Ishikawa (cell line): Measurements from ENCODE around the gene RABGAP1L.

ENCODE experiments used
- CREB1 ChIP-seq: IDR thresholded peaks from 2 replicates; pipeline ENCODE4 v1.6.1; 2012; ENCODE audit warnings: low read depth
- MAX ChIP-seq: IDR thresholded peaks from 2 replicates; pipeline ENCODE4 v1.6.1; 2012
- NFIC ChIP-seq: IDR thresholded peaks from 2 replicates; pipeline ENCODE4 v1.6.1; 2012
- RAD21 ChIP-seq: IDR thresholded peaks from 2 replicates; pipeline ENCODE4 v1.6.1; 2012; ENCODE audit warnings: low read depth
- TAF1 ChIP-seq: IDR thresholded peaks from 2 replicates; pipeline ENCODE4 v1.6.1; 2012; ENCODE audit warnings: low read depth, mild to moderate bottlenecking
- TEAD4 ChIP-seq: IDR thresholded peaks from 2 replicates; pipeline ENCODE4 v1.6.1; 2012
- YY1 ChIP-seq: IDR thresholded peaks from 2 replicates; pipeline ENCODE4 v1.6.1; 2012; ENCODE audit warnings: low read depth

GRCh38 chr1:174742805-174743653 lies 583.7 kb downstream of the RABGAP1L start:
- no peak for TF ChIP-seq YY1
- TF ChIP-seq TAF1: no peak
- no peak for TF ChIP-seq NFIC
- TF ChIP-seq TEAD4: no peak
- no peak for TF ChIP-seq RAD21
- TF ChIP-seq MAX: no peak
- TF ChIP-seq CREB1: no peak
